Panc1 (cell line): ENCODE measurements around the gene OTOP2.

Source experiments
- POLR2AphosphoS5 ChIP-seq: IDR thresholded peaks from 2 replicates; pipeline ENCODE4 v1.6.1; 2012; ENCODE audit warnings: mild to moderate bottlenecking, low read depth, low read length, moderate library complexity
- TF ChIP-seq, protein P1 (sequence below): fragments of 450-650 bp; IDR thresholded peaks from 2 replicates; pipeline ENCODE4 v1.5.1; 2017; ENCODE audit warnings: mild to moderate bottlenecking

GRCh38 chr17:74970395-74970794, 46.3 kb downstream of the OTOP2 start:
- TF ChIP-seq, protein P1, sequence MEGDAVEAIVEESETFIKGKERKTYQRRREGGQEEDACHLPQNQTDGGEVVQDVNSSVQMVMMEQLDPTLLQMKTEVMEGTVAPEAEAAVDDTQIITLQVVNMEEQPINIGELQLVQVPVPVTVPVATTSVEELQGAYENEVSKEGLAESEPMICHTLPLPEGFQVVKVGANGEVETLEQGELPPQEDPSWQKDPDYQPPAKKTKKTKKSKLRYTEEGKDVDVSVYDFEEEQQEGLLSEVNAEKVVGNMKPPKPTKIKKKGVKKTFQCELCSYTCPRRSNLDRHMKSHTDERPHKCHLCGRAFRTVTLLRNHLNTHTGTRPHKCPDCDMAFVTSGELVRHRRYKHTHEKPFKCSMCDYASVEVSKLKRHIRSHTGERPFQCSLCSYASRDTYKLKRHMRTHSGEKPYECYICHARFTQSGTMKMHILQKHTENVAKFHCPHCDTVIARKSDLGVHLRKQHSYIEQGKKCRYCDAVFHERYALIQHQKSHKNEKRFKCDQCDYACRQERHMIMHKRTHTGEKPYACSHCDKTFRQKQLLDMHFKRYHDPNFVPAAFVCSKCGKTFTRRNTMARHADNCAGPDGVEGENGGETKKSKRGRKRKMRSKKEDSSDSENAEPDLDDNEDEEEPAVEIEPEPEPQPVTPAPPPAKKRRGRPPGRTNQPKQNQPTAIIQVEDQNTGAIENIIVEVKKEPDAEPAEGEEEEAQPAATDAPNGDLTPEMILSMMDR: no peak
- no peak for TF ChIP-seq POLR2AphosphoS5
